Measurements from ENCODE around the gene ARHGAP26.
"Not testable (repeated sequence)": the region's sequence is repeated elsewhere in the genome, so short reads cannot be mapped to it uniquely, and the experiment has no call there.

Gene ARHGAP26

DNA sequence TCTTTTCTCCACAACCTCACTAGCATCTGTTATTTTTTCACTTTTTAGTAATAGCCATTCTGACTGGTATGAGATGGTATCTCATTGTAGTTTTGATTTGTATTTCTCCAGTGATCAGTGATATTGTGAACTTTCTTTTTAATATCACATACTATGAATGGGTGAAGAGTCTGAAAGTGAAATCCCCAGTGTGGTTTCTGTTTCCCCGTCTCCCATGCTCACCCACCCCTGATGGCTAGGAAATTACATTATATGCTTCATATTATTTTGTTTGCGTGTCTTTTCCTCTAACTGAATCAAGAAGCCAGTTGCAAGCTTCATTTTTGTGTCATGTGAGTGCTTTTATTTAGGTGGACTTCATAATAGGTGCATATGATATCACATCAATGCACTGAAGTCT, 171.1 kb downstream of the ARHGAP26 start:
- DNase-seq: no peak

DNA sequence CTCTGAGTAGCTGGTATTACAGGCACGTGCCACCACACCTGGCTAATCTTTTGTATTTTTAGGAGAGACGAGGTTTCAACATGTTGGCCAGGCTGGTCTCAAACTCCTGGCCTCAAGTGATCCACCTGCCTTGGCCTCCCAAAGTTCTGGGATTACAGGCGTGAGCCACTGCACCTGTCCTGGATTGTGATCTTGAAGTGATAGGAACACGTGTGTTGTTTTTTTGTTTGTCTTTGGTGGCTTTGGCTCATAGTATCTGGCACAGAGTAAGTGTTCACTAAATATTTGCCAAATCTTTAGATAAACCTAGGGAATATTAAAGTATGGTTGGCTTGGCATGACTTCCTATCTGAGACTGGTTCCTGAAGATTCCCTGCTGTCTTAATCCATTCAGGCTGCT, 172.7 kb downstream of the ARHGAP26 start:
- DNase-seq: no peak

DNA sequence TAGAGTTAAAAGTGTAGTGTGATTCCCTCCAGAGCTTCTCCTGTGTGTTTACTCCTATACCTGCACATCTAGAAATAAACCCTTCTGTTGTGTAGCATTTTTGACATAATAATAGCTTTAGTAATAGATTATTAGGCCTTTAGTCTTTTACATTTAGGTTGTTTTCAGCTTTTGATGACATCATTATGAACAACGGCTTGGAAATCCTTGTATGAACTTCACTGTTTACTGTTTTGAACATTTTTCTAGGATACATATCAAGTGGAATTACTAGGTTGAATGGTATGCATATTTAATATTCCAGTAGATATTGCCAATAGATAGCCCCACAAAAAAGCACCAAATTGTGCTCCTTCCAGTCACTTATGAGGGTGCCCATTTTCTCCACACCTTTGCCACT, 174.0 kb downstream of the ARHGAP26 start:
- no peak for DNase-seq

DNA sequence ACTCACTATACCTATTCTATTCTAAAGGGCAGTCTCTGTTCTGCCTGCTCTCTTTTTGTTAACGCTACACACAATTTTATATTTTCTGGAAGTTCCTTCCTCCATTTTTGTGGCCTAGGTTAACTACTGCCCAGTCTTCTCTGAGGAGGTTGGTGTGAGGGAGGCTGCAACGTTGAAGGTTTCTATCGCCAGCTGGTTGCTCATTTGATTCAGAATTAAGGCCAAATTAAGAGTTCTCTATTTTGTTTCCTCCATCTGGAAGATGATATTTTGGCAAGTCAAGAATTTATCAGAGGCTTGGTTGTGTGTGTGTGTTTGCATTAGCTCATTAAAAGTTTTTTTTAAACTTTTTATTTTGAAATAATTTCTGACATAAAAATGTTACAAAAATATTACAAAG, 175.1 kb downstream of the ARHGAP26 start:
- DNase-seq: no peak

DNA sequence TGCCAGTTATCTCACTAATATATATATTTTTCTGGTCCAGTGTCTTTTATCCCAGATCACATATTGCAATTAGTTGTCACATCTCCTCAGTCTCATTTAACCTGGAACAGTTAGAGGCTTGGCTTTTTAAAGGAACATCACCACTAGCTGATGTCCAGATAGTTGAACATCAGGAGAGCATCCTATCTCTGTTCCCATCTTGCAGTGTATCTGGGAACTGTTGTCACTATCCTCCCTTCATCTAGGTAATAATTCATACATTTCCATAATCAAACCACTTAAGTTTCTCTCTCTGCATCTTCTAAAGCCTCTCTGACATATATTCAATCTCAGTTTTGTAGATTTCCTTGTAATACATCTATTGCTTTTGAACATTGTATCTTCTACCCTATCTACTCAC, 175.7 kb downstream of the ARHGAP26 start:
- DNase-seq: no peak

DNA sequence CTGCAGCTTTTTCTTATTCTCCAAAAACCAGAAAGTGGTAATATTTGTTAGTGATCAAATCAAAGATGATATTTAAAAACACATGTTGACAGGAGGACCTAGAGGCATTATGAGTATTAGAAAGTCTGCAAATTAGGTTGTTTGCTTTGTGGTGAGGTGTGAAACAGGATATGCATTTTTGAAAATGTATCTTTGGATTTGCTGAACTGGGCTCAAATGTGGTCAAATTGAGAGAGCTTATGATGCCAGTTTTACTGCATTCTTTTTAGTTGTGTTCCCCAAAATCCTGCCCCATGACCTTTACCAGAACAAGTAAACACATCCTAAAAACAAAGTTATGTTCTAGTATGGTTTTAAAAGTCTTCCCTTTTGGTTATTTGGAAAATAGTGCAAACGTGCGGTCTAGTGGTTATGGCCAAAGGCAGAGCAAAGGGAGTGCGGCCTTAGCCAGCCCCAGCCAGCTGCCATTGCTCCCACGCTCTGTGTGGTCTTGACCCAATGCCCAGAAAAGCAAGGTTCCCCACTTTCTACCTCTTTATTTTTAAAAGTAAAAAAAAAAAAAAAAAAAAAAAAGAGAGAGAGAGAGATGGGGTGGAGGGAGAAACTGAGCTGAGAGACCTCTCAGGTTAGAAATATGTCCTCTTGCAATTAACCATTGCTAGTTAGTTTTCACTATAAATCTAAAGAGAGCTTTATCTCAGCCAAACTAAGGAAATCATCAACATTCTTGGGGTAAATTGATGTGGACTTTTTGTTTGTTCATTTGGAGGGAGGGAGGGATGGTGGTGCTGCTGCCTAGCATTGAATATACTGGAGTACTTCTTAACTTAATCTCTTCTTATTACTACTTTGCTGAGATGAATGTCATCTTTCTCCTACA, 176.6 kb downstream of the ARHGAP26 start:
- DNase-seq: no peak

DNA sequence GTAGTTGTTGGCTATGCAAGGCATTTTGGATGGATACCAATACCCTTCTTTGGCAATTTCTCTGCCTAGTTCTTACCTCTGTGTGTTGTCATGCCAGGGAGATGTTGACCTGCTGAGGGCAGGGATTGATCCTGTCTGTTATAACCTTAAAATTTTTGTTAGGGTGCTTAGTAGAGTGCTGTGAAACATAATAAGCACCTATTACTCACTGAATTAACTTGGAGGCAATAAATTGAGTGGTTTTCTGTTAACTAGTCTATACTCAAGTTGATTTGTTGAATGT, 177.2 kb downstream of the ARHGAP26 start:
- no peak for DNase-seq

DNA sequence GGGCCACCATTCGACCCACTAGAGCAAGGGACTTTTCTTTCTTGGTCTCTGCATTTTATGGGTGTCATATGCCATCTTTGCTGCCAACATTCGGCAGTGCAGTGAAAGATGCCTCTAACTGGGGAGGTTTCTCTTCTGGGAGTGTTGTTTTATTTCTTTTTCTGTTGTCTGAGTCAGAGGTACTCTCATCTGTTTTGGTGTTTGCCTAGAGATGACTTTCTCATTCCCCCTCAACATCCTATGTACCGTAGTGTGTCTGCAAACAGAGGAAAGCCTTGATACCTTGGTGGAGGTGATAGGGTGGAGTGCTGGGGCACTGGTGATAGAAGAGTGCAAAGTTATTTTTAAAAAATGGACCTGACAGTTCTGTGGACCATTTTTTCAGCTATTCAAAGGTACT, 182.1 kb downstream of the ARHGAP26 start:
- no peak for DNase-seq

DNA sequence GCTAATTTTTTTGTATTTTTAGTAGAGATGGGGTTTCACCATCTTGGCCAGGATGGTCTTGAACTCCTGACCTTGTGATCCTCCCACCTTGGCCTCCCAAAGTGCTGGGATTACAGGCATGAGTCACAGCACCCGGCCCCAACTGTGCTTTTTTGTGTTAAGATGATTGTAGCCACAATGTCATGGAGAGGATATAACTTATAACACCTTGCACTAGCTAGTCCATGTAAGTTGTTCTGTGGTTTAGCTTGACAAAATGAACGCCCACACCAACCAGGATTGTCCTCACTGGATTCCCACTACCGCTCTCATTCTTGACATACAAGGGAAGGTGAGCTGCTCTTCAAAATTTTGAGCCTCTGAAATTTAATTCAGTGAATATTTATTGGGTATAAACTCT, 182.7 kb downstream of the ARHGAP26 start:
- not testable (repeated sequence) for DNase-seq

DNA sequence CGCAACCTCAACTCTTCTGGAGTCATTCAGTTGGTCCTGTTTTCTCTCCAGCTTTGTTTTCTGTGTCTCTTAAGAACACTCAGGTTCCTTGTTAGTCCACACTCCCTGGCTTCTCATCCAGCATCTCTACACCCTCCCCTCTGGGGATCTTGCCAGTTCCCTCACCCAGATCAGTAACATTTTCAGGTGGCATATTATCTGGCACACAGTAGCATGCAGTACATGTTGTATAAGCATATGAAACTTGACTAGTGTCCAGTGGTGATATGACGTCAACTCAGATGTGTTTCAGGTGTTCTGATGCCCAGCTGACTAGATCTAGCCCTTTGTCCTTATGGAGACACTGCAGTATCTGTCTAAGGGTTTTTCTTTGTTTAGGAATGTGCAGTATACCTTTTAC, 184.3 kb downstream of the ARHGAP26 start:
- no peak for DNase-seq

DNA sequence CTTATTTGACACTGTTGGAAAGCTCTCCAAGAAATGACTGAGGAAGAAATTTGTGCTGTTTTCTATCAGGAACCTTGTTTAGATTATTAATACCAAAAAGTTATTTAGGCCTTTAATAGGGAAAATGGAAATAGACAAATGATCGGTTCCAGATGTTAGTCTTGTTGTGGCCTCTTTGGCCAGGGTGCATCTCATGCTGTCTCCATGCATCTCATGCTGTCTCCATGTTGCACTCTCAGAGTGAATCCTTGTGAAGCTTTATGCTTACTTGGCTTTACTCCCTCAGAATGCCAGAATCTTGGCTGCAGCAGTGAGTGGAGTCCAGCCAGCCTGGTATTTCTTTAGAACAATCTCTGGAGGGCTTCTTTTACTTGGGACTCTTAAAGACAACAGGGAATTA, 185.5 kb downstream of the ARHGAP26 start:
- DNase-seq: no peak

DNA sequence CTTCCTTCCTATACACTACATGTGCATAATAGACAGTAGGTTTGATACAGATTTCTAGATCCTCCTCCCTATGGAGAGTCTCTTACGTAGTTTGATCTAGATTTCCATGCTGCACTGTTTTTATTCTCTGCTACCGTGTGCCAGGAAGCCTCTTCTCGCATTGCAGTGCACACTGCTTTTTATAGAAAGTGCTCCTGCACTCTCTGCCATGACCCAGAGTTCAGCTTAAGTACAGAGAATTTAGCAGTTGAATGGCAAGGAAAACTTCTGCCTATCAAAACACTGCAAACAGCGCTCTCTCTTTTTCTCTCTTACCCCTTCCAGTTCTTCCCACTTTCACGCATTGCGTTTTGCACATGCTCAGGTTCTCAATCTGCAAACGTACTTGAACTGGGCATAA, 187.4 kb downstream of the ARHGAP26 start:
- no peak for DNase-seq

DNA sequence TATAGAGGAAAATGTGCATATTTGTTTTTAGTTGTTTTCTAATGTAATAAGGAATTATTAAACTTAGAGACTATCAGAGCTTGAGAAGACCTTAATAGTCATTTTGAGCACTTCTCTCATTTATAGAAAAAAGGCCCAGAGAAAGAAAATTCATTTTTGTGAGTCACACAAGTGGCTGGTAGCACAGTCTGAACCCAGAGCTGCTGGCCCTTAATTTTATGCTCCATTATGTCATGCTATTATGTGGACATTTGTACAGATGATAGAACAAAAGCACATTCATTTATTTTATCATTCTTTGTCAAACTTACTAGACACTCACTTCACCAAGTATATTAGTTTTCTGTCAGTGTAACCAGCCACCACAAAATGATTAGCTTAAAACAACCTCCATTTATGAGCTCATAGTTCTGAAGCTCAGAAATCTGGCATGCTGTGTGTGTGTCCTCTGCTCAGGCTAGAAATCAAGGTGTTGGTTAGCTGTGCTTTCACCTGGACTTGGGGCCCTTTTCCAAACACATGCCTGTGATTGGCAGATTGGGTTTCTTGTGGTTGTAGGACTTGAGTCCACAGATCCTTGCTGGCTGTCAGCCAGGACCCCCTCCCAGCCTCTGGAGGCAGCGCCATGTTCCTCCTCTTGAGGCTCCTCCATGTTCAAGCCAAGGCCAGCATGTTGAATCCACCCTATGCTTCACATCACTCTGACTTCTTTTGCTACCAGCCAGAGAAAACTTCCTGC, 188.9 kb downstream of the ARHGAP26 start:
- no peak for DNase-seq

DNA sequence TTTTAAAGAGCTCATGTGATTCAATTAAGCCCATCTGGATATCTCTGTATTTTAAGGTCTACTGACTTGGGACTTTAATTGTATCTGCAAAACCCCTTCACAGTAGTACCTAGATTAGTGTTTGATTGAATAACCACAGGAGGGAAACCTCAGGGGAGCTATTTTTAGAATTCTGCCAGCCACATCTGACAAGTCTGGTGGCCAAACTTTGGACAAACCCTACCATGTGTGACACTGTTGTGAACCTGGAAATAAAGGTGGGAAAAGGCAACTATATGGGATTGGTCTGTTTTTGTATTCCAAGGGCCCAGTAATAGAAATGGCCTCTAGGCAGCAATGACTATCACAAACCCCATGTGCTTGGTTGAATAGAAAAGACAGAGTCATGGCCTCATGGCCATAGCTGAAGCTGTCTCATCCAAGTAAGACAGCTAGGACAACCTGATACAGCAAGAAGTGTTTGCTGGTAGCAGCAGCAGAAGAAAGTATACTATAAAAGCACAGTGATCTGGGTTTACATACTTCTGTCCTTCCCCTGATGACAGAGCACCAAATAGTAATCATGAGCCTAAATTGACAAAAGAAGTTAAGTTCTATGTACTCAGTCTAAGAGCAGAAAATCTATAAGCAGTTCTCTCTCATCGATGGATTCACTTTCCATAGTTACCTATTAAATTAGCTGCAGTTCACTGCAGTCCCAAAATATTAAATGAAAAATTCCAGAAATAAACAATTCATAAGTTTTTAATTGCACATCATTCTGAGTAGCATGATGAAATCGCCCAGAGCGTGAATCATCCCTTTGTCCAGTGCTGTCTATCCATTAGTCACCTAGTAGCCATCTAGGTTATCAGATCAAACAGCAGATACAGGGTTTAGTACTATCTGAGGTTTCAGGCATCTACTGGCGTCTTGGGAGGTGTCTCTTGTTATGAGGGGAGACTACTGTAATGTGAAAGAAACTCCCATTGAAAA, 189.8 kb downstream of the ARHGAP26 start:
- no peak for DNase-seq

DNA sequence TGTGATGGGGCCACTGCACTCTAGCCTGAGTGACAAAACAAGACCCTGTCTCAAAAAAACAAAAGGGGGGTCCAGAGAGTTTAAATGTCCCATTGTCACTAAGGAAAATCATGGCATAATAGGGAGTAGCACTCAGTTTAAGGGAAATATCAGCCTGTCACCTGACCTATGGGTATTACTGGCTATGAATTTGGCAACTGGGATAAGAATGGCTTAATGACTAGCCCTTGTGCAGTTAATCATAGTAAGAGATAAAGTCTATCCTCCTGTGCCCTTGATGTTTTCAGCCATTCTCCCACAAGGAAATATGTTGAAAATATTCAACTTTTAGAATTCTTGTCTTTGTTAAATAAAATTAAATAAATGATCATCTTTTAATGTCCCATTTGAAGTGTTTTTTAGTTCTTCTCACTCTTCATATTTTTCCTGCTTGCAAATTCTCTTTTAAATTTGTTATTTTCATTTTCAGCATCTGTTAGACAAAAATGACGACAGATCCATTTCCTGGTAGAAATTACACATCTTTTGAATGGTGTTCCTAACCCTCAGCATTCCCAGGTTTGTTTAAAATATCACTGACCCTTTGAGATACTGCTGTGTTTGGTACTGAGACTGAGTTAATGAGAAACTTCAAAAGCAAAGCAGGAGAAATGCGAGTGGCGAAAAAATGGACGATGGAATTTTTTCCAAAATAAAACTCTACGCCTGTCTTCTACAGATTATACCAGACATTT, 191.4 kb downstream of the ARHGAP26 start:
- no peak for DNase-seq

DNA sequence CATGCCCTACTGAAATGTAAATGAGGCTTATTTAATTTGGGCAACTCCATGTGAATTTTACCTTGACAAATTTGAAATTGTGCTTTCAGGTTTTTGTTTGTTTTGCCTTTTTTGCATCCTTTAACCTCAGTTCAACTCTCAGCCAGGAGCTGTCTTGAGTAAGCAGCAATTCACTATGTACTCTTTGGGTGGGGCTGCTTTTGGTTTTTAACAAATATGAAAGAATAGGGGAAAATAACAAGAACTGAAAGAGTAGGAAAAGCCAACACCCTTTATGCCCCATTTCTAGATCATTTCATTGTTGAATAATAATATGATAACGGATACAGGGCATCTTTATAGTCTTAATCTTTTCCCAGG, 192.0 kb downstream of the ARHGAP26 start:
- no peak for DNase-seq

DNA sequence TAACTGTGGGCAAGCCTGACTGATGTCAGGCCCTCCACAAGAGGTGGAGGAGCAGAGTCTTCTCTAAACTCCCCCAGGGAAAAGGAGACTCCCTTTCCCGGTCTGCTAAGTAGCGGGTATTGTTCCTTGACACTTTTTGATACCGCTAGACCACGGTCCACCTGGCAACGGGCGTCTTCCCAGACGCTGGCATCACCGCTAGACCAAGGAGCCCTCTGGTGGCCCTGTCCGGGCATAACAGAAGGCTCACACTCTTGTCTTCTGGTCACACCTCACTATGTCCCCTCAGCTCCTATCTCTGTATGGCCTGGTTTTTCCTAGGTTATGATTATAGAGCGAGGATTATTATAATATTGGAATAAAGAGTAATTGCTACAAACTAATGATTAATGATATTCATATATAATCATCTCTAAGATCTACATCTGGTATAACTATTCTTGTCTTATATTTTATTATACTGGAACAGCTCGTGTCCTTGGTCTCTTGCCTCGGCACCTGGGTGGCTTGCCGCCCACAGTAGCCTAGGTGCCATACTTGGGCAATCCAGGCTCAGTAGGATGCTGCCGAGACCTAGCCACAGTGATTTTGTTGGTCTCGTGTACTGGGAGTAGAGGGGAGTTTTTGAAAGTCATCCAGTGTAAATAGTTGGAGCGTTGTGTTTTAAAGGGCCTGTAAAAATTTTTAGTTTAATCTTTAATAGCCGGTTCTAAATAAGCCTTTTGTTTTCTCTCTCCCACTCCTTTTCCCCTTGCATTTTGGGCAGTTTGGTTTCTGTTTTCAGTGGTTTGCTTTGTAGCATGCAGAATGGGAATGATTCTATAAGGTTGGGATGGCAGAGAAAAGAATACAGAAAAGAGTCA, 195.3 kb downstream of the ARHGAP26 start:
- not testable (repeated sequence) for DNase-seq

DNA sequence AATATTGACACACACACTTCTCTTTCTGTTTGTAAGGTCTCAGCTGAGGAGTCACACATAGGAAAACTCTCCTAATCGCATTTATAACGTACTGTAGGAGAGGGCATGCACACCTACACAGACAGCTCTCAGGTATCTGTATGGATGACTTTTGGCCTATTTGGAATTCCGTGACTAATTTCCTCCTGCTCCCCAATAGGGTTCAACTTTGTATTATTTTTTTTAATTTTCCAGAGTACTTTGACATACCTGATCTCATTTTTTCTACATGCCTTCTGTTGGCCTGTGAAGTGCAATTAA, 195.9 kb downstream of the ARHGAP26 start:
- DNase-seq: no peak

DNA sequence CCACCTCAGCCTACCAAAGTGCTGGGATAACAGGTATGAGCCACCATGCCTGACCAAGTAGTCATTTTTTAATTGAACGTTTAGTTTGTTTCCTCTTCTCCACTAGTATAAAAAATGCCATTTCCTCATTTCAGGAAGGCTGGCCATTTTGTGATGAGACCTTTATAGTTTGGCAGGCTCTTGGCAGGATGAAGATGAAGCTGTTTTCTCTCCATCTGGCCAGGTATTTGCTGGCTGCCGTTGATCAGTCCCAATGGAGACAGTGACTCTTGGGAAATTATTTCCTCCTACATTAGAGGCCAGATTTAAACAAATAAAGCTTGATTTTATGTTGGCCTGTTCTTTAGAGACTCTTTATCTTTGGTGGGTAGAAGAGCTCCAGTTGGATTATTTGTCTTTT, 199.0 kb downstream of the ARHGAP26 start:
- no peak for DNase-seq

DNA sequence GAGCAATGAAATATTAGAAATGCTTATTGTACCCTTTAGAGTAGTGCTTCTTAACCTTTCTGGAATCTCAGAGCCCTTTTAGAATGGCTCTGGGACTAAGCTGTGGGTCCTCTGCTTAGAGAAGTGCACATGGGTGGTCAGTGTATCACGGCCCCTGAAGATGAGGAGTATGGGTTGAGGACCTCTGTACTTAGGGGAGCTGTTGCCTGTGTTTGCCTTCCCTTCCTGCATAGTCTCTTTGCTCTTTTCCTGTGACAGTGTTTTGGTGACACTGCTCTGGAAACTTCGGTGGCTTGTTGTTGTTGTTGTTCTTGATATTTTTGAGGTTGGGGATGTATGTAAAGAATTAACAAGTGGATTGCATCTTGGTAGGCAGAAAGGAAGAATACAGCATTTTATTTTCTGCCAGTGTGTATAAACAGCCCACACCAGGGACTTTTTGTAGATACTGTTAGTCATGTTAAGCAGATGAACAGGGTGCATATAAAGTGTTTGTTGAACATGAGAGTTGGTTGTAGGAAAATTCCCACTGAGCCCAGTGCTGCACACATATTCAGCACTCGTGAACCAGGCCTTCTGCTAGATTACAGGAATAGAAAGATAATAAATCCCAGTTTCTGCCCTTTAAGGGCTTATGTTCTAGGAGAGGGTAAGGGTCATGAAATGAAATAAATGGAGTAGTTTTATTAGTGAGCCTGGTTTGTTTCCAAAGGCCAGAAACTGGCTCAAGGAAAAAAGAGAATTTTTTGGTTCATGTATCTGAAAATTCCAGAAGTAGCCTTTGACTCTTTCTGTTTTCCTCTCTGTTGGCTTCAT, 199.7 kb downstream of the ARHGAP26 start:
- no peak for DNase-seq

DNA sequence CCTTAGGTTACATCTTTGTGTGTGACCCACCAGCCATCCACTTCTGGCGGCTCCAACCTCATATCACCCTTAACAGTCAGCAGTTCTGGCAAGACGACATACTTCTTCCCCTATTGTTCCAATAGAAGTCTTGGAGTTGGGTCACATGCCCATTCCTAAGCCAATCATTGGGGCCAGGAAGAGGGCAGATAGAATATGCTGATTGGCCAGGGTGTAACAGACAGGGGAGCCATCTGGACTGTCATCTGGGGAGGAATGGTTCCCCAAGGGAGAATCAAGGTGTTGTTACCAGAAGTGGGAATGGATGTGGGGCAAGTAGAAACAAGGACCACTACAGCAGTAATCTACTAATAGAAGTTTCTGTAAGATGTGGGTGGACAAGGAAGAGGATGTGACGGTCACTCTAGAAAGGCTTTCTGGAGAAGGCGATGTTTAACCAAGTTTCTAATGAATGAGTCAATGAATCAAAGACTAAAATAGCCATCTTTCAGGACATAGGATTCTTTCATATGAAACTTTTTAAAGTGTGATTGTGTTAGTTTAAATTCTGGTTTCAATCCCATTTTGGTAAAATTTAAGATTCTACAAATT, 200.4 kb downstream of the ARHGAP26 start:
- DNase-seq: no peak

Measured in NCI-H1105 treated with DMSO at 0.1 percent for 48 hours (cell line).